Measurements from ENCODE around the gene ANKRD1.

ANKRD1 gene

GRCh38 chr10:90889636-90890035, 31.3 kb downstream of the ANKRD1 start:
- Histone ChIP-seq H3K79me2 (ENCODE audit: insufficient read depth, low read length) (no peaks in the 10 kb centered on the region), H3K36me3 (ENCODE audit: insufficient read depth, low read length) (peaks cover 88% of the 10 kb centered on the region), H2AFZ (ENCODE audit: low read depth, low read length) (no peak overlapping the region), H3K4me1 (ENCODE audit: insufficient read depth, low read length) (peaks cover 3% of the 10 kb centered on the region; the same call in 1 of the 2 replicates), H4K20me1 (ENCODE audit: insufficient read depth, low read length) (no peaks in the 10 kb centered on the region), H3K27me3 (ENCODE audit: insufficient read depth, low read length, poor library complexity) (no peaks in the 10 kb centered on the region), H3K4me2 (ENCODE audit: insufficient read depth, low read length) (no peak overlapping the region), H3K9me3 (ENCODE audit: insufficient read depth, low read length, severe bottlenecking) (no peaks in the 10 kb centered on the region), H3K9ac (ENCODE audit: low read depth, low read length) (no peak overlapping the region), H3K27ac (ENCODE audit: low read length) (no peak overlapping the region), H3K4me3 (ENCODE audit: low read depth in 1 of 2, low read length in 2 of 2) (no peak overlapping the region)
- ATAC-seq (ENCODE audit: insufficient read depth, low read depth) (no peak), DNase-seq (no peak)
- TF ChIP-seq CTCF (IDR thresholded peaks at IDR 0.05; ENCODE audit: borderline replicate concordance, extremely low read depth, low read length, poor library complexity, severe bottlenecking) (no peak), EZH2 (IDR thresholded peaks at IDR 0.05; ENCODE audit: borderline replicate concordance, low read depth, low read length, severe bottlenecking) (no peak)

DNA sequence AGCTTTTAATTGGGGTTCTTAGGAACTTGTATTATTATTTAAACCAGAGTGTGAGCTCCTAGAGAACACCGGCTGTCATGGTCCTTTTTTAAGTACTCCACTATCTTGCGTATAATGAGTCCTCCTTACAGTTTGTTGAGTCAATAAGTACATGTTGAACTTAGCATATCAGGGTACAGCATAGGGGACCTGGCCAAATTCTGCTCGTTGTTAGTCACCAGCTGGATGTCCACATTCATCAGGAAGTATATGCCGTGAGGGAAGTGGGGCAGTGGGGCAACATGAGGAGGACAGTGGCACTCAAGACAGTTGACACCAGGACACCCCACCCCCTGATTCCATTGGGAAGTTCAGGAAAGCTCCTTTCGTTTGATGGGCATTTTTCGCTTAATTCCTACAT, 32.5 kb downstream of the ANKRD1 start:
- TF ChIP-seq EZH2 (IDR thresholded peaks at IDR 0.05; ENCODE audit: borderline replicate concordance, low read depth, low read length, severe bottlenecking) (no peak), CTCF (IDR thresholded peaks at IDR 0.05; ENCODE audit: borderline replicate concordance, extremely low read depth, low read length, poor library complexity, severe bottlenecking) (no peak)
- no peak overlapping the region for H3K4me3 ChIP-seq (ENCODE audit: low read depth in 1 of 2, low read length in 2 of 2)
- H3K4me2 ChIP-seq (ENCODE audit: insufficient read depth, low read length), result no peak overlapping the region
- no peaks in the 10 kb centered on the region for H4K20me1 ChIP-seq (ENCODE audit: insufficient read depth, low read length)
- no peaks in the 10 kb centered on the region for H3K9me3 ChIP-seq (ENCODE audit: insufficient read depth, low read length, severe bottlenecking)
- H3K79me2 ChIP-seq (ENCODE audit: insufficient read depth, low read length), result no peaks in the 10 kb centered on the region
- H3K4me1 ChIP-seq (ENCODE audit: insufficient read depth, low read length), result peaks cover 3% of the 10 kb centered on the region; the same call in 1 of the 2 replicates
- no peak overlapping the region for H3K9ac ChIP-seq (ENCODE audit: low read depth, low read length)
- peaks cover 81% of the 10 kb centered on the region for H3K36me3 ChIP-seq (ENCODE audit: insufficient read depth, low read length)
- DNase-seq (no peak), ATAC-seq (ENCODE audit: insufficient read depth, low read depth) (no peak)
- H3K27ac ChIP-seq (ENCODE audit: low read length), result no peak overlapping the region
- no peak overlapping the region for H2AFZ ChIP-seq (ENCODE audit: low read depth, low read length)
- H3K27me3 ChIP-seq (ENCODE audit: insufficient read depth, low read length, poor library complexity), result no peaks in the 10 kb centered on the region

DNA sequence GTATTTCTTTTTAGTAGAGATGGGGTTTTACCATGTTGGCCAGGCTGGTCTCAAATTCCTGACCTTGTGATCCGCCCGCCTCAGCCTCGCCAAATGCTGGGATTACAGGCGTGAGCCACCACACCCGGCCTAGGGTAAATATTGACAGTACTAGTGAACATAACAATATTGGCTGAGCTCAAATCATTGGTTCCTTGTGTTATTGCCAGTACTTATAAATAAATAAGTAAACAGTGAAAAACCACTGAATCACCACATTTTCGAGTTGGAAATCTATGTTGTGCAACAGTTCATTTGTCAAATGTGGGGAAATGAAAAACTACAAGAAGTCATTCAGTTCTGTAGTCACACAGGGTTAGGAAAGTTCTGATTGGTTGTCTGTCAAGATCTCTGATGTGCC, 33.3 kb downstream of the ANKRD1 start:
- no peak for ATAC-seq (ENCODE audit: insufficient read depth, low read depth)
- no peaks in the 10 kb centered on the region for H3K79me2 ChIP-seq (ENCODE audit: insufficient read depth, low read length)
- peaks cover 2% of the 10 kb centered on the region; the same call in 1 of the 2 replicates for H3K4me1 ChIP-seq (ENCODE audit: insufficient read depth, low read length)
- H3K4me3 ChIP-seq (ENCODE audit: low read depth in 1 of 2, low read length in 2 of 2), result no peak overlapping the region
- no peaks in the 10 kb centered on the region for H4K20me1 ChIP-seq (ENCODE audit: insufficient read depth, low read length)
- no peak overlapping the region for H3K27ac ChIP-seq (ENCODE audit: low read length)
- H3K27me3 ChIP-seq (ENCODE audit: insufficient read depth, low read length, poor library complexity), result no peaks in the 10 kb centered on the region
- H3K9ac ChIP-seq (ENCODE audit: low read depth, low read length), result no peak overlapping the region
- H2AFZ ChIP-seq (ENCODE audit: low read depth, low read length), result no peak overlapping the region
- peaks cover 78% of the 10 kb centered on the region for H3K36me3 ChIP-seq (ENCODE audit: insufficient read depth, low read length)
- no peak for DNase-seq
- TF ChIP-seq EZH2 (IDR thresholded peaks at IDR 0.05; ENCODE audit: borderline replicate concordance, low read depth, low read length, severe bottlenecking) (no peak), CTCF (IDR thresholded peaks at IDR 0.05; ENCODE audit: borderline replicate concordance, extremely low read depth, low read length, poor library complexity, severe bottlenecking) (no peak)
- no peak overlapping the region for H3K4me2 ChIP-seq (ENCODE audit: insufficient read depth, low read length)
- H3K9me3 ChIP-seq (ENCODE audit: insufficient read depth, low read length, severe bottlenecking), result no peaks in the 10 kb centered on the region

DNA sequence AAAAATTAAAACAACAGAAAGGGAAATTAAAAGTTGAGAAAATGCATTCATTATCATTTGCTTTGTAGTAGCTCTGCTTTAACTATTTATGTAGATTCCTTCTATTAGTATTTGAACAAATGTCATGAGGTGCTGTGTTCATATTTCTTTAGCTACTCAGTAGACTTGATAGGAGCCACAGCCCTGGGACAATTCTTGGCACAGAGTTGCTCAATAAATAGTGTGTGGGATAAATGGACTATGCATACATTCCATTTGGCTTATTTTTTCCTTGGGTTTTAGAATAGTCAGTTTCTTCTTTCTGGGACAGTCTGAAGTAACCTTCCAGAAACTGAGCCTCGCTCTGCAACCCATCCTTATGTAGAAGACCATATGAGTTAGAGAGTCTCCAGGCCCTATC, 35.7 kb downstream of the ANKRD1 start:
- DNase-seq, result no peak
- 0 out of 2 replicates have a peak, but pooled peaks cover 4% of the 10 kb centered on the region for H3K4me1 ChIP-seq (ENCODE audit: insufficient read depth, low read length)
- ATAC-seq (ENCODE audit: insufficient read depth, low read depth), result no peak
- H3K27ac ChIP-seq (ENCODE audit: low read length), result no peak overlapping the region
- no peak overlapping the region for H3K4me3 ChIP-seq (ENCODE audit: low read depth in 1 of 2, low read length in 2 of 2)
- no peaks in the 10 kb centered on the region for H4K20me1 ChIP-seq (ENCODE audit: insufficient read depth, low read length)
- no peak overlapping the region for H3K4me2 ChIP-seq (ENCODE audit: insufficient read depth, low read length)
- TF ChIP-seq CTCF (IDR thresholded peaks at IDR 0.05; ENCODE audit: borderline replicate concordance, extremely low read depth, low read length, poor library complexity, severe bottlenecking), result no peak
- H2AFZ ChIP-seq (ENCODE audit: low read depth, low read length), result no peak overlapping the region
- peaks cover 71% of the 10 kb centered on the region for H3K36me3 ChIP-seq (ENCODE audit: insufficient read depth, low read length)
- no peak overlapping the region for H3K9ac ChIP-seq (ENCODE audit: low read depth, low read length)
- no peaks in the 10 kb centered on the region for H3K27me3 ChIP-seq (ENCODE audit: insufficient read depth, low read length, poor library complexity)
- no peaks in the 10 kb centered on the region for H3K9me3 ChIP-seq (ENCODE audit: insufficient read depth, low read length, severe bottlenecking)
- no peaks in the 10 kb centered on the region for H3K79me2 ChIP-seq (ENCODE audit: insufficient read depth, low read length)
